Measurements from ENCODE around the gene GLS. TPM values are rescaled to one million over a fixed set of nuclear protein-coding genes. Genes with fewer than 3 reads are reported as not detected.
A peak's percentile ranks its signal among the peaks of the same experiment; 100 is the strongest.

The GLS gene
- total RNA-seq, 4 donors from 2014 or later = 175 to 274 (median 197) TPM

DNA sequence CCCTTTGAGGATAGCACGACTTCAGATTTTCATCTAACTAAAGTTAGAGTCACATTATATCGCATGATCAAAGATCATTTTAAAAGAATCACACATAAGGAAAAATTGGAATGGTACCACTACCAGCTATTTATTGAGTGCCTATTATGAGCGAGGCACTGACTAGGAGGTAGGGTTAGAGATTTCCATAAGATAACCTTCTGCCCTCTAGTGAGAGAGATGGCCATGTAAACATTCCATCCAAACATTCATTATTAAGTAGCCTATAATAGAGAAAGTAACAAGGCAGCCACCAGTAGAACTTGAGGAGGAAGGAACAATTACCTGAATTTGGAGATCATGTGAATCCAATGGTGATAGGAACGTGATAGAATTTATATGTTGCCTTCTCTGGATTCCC is 25.4 kb upstream of the GLS start:
- WGBS, 2 donors = 96 to 98% methylated on average over 4 of the region's 4 CpGs
- intact Hi-C loops (cut with DNase I) = no loop called here
- peaks cover 16 to 17% of the 10 kb centered on the region in 2 donors for H3K4me1 ChIP-seq

GRCh38 chr2:190856985-190857384 is 23.6 kb upstream of the GLS start:
- no peak for DNase-seq
- no peak for TF ChIP-seq POLR2A (IDR thresholded peaks at IDR 0.05)
- TF ChIP-seq, protein P1, sequence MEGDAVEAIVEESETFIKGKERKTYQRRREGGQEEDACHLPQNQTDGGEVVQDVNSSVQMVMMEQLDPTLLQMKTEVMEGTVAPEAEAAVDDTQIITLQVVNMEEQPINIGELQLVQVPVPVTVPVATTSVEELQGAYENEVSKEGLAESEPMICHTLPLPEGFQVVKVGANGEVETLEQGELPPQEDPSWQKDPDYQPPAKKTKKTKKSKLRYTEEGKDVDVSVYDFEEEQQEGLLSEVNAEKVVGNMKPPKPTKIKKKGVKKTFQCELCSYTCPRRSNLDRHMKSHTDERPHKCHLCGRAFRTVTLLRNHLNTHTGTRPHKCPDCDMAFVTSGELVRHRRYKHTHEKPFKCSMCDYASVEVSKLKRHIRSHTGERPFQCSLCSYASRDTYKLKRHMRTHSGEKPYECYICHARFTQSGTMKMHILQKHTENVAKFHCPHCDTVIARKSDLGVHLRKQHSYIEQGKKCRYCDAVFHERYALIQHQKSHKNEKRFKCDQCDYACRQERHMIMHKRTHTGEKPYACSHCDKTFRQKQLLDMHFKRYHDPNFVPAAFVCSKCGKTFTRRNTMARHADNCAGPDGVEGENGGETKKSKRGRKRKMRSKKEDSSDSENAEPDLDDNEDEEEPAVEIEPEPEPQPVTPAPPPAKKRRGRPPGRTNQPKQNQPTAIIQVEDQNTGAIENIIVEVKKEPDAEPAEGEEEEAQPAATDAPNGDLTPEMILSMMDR (IDR thresholded peaks at IDR 0.05) = no peak
- H3K27ac ChIP-seq = no peak overlapping the region
- no peaks in the 10 kb centered on the region for H3K27me3 ChIP-seq
- H3K9me3 ChIP-seq = no peaks in the 10 kb centered on the region
- H3K36me3 ChIP-seq = no peaks in the 10 kb centered on the region
- H3K4me3 ChIP-seq (replicated peaks in 1 of 3) = no peak overlapping the region
- H3K4me1 ChIP-seq = peaks cover 18 to 32% of the 10 kb centered on the region in 2 donors
- WGBS, 2 donors = 100% methylated on average over 1 of the region's 1 CpG
- intact Hi-C loops (cut with DNase I) = no loop called here

More for the DNA sequence above, 25.4 kb upstream of the GLS start:
- TF ChIP-seq POLR2A (IDR thresholded peaks at IDR 0.05) = no peak
- TF ChIP-seq, protein P1 (IDR thresholded peaks at IDR 0.05) = no peak
- H3K27ac ChIP-seq = no peak overlapping the region
- no peaks in the 10 kb centered on the region for H3K36me3 ChIP-seq
- DNase-seq = no peak
- no peak overlapping the region for H3K4me3 ChIP-seq (replicated peaks in 1 of 3)
- H3K27me3 ChIP-seq = no peaks in the 10 kb centered on the region
- no peaks in the 10 kb centered on the region for H3K9me3 ChIP-seq

- TF ChIP-seq, protein P1 (IDR thresholded peaks at IDR 0.05) = no peak
- TF ChIP-seq POLR2A (IDR thresholded peaks at IDR 0.05) = no peak
- 56 to 58% methylated on average over 6 of the region's 6 CpGs for whole genome bisulfite sequencing, 2 donors
- Histone ChIP-seq H3K9me3 (no peaks in the 10 kb centered on the region), H3K27me3 (no peaks in the 10 kb centered on the region), H3K27ac (peak overlapping the region; percentile 38 to 64 (median 50)), H3K4me1 (peaks cover 18 to 32% of the 10 kb centered on the region in 2 donors), H3K36me3 (no peaks in the 10 kb centered on the region), H3K4me3 (replicated peaks in 1 of 3) (no peak overlapping the region)
- DNase-seq = no peak
- intact Hi-C loops (cut with DNase I) = no loop called here
These were observed 21.8 kb upstream of the GLS start for GRCh38 chr2:190858817-190859216.

GRCh38 chr2:190859347-190860297 is 21.0 kb upstream of the GLS start:
- TF ChIP-seq, protein P1 (IDR thresholded peaks at IDR 0.05) = no peak
- no peak for TF ChIP-seq POLR2A (IDR thresholded peaks at IDR 0.05)
- WGBS, 2 donors = 48 to 62% methylated on average over 6 of the region's 6 CpGs
- Histone ChIP-seq H3K36me3 (no peaks in the 10 kb centered on the region), H3K4me3 (replicated peaks in 1 of 3) (no peak overlapping the region), H3K27me3 (no peaks in the 10 kb centered on the region), H3K27ac (peak overlapping the region; percentile 43 to 64 (median 50)), H3K9me3 (no peaks in the 10 kb centered on the region), H3K4me1 (peaks cover 22 to 38% of the 10 kb centered on the region in 2 donors)
- no peak for DNase-seq
- intact Hi-C loops (cut with DNase I) = no loop called here

Measured in thyroid gland (tissue), 4 donors.